ENCODE measurements around the gene ZNF436. TPM values are rescaled to one million over a fixed set of nuclear protein-coding genes. Genes with fewer than 3 reads are reported as not detected.

Gene ZNF436
- total and polyA plus RNA-seq, 9 of the 15 experiments (the other 6 are each of a cell fraction or from before 2014, with no cell fraction given) = 2.1 to 11.3 (median 6.8) TPM

DNA sequence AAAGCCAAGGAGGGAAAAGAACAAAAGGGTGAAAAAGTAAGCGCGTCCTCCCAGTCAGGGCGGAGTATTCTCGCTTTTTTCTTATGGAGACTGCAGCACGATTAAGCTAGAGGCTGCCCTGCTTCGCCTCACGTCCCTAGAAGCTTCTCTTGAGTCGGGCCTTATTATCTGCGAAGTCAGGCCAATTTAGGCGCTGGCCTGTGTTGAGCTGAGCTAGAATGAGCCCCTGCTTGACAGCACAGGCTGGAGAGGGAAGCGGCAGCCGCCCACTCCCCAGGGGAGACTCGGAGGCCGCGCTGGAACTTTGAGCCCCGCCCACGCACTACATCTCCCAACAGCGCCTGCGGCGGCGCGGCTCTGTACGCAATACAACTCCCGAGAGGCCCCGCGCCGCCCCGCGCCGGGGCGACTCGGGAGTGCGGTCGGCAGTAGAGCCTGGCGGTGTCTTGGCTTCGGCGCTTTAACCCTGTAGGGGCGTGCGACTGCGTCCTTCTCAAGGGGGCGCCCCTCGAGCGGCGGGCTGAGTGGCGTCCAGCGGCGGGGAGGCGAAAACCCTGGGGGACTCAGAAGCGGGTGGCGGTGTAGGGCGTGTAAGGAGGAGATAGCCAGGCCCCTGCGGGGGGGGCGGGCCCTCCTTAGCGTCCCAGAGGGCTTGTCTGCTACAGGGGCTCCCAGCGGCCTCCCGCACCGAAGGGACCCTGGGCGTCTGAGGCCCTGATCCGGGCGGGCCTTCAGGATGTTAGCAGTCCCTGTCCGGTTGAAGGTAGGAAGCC, 888 bp downstream of the ZNF436 start (continued):
- peak; percentile 59; the same call in 1 of the 2 replicates for TF ChIP-seq ATF6 (CRISPR knock-in tag; IDR thresholded peaks at IDR 0.05)
- no peak for TF ChIP-seq MAFK (IDR thresholded peaks at IDR 0.05; ENCODE audit: low read length)
- peak; percentile 44; the same call in 1 of the 2 replicates for TF ChIP-seq PHF21A (IDR thresholded peaks at IDR 0.05; ENCODE audit: borderline replicate concordance, low read depth)
- TF ChIP-seq, protein P1, sequence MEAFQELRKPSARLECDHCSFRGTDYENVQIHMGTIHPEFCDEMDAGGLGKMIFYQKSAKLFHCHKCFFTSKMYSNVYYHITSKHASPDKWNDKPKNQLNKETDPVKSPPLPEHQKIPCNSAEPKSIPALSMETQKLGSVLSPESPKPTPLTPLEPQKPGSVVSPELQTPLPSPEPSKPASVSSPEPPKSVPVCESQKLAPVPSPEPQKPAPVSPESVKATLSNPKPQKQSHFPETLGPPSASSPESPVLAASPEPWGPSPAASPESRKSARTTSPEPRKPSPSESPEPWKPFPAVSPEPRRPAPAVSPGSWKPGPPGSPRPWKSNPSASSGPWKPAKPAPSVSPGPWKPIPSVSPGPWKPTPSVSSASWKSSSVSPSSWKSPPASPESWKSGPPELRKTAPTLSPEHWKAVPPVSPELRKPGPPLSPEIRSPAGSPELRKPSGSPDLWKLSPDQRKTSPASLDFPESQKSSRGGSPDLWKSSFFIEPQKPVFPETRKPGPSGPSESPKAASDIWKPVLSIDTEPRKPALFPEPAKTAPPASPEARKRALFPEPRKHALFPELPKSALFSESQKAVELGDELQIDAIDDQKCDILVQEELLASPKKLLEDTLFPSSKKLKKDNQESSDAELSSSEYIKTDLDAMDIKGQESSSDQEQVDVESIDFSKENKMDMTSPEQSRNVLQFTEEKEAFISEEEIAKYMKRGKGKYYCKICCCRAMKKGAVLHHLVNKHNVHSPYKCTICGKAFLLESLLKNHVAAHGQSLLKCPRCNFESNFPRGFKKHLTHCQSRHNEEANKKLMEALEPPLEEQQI (IDR thresholded peaks at IDR 0.05) = no peak
- no peak for TF ChIP-seq SETDB1 (IDR thresholded peaks at IDR 0.05; ENCODE audit: low read length)
- TF ChIP-seq, protein P2, sequence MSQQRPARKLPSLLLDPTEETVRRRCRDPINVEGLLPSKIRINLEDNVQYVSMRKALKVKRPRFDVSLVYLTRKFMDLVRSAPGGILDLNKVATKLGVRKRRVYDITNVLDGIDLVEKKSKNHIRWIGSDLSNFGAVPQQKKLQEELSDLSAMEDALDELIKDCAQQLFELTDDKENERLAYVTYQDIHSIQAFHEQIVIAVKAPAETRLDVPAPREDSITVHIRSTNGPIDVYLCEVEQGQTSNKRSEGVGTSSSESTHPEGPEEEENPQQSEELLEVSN (IDR thresholded peaks at IDR 0.05; ENCODE audit: borderline replicate concordance in 1 of 2, extremely low read depth in 1 of 2, insufficient read depth in 1 of 2, insufficient read length in 1 of 2, low read depth in 1 of 2, low read length in 1 of 2, poor library complexity in 1 of 2, severe bottlenecking in 1 of 2) = peak; percentile 40 to 43
- TF ChIP-seq BRF2 (IDR thresholded peaks at IDR 0.05; ENCODE audit: borderline replicate concordance, insufficient read depth, insufficient read length) = no peak
- TF ChIP-seq CXXC5 (CRISPR knock-in tag; IDR thresholded peaks at IDR 0.05) = peak; percentile 96
- no peak for TF ChIP-seq SMARCE1 (IDR thresholded peaks at IDR 0.05)
- no peak for TF ChIP-seq DACH1 (IDR thresholded peaks at IDR 0.05; ENCODE audit: partially characterized antibody)
- TF ChIP-seq PHB (CRISPR knock-in tag; IDR thresholded peaks at IDR 0.05) = peak; percentile 28; the same call in 1 of the 2 replicates
